Neural crest cell (in vitro differentiated cells): ENCODE results near the gene HNRNPA2B1. TPM values are rescaled to one million over a fixed set of nuclear protein-coding genes. Genes with fewer than 3 reads are reported as not detected.

Experiments
- DNase-seq: peaks from one replicate; pipeline ENCODE4 v3.0.0; 2021; ENCODE audit warnings: low read depth, mixed read lengths, low spot score
- H3K27ac Mint-ChIP-seq: one replicate; pipeline ENCODE4 v1.8.0; 2021; ENCODE audit warnings: mild to moderate bottlenecking, mixed read lengths; ENCODE audit not compliant: unreplicated experiment
- H3K27me3 Mint-ChIP-seq: 2 replicates; pipeline ENCODE4 v1.8.0; 2021; ENCODE audit warnings: low read depth, mild to moderate bottlenecking, mixed read lengths
- H3K36me3 Mint-ChIP-seq: 2 replicates; pipeline ENCODE4 v1.8.0; 2021; ENCODE audit warnings: low read depth, mild to moderate bottlenecking, mixed read lengths
- H3K4me1 Mint-ChIP-seq: 2 replicates; pipeline ENCODE4 v1.8.0; 2021; ENCODE audit warnings: mixed read lengths
- H3K4me3 Mint-ChIP-seq: one replicate; pipeline ENCODE4 v1.8.0; 2021; ENCODE audit warnings: mild to moderate bottlenecking, mixed read lengths
- H3K9me3 Mint-ChIP-seq: 2 replicates; pipeline ENCODE4 v1.8.0; 2021; ENCODE audit warnings: mixed read lengths
- total RNA-seq: library from RNA; stranded (reverse); gene quantifications from 2 replicates; pipeline ENCODE4 v1.2.1, GENCODE V29; 2021
- TF ChIP-seq, protein P1 (sequence below): fragments of 200-600 bp; sonication (generic); conservative IDR thresholded peaks from 2 replicates; pipeline ENCODE4 v1.5.0; 2021; ENCODE audit warnings: antibody characterized with exemption, mild to moderate bottlenecking

Gene HNRNPA2B1
- total RNA-seq, 1 donor from 2014 or later = 1,068 TPM

DNA sequence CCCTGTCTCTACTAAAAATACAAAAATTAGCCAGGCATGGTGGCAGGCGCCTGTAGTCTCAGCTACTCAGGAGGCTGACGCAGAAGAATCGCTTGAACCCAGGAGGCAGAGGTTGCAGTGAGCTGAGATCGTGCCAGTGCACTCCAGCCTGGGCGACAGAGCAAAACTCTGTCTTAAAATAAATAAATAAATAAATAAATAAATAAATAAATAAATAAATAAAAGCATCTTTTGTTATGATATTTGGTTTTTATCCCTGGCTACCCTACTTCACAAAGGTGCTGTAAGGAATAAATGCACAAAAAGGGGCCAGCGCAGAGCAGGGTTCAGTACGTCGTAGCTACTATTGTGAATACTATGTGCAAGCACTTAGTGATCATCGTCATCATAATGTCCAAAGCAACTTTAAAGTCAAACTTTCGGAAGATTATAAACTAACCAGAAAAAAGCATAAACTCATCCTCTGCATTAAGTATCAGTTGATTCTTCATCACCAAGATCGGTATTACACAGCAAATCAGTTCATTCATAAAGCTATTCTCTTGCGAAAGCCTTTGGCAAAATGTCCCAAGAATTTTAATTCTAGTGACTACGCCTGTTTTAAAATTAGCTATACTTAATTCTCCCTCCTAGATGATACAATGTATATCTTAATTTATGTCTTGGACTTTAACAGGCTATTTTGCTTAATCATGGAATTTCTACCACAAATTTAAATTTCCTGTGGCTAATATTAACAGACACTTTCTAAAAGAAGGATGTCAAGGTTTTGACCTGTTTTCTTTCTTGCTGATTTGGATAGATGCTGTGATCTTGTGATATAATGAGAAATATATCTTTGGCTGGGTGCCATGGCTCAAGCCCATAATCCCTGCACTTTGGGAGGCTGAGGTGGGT, 56.1 kb downstream of the HNRNPA2B1 start:
- Mint-ChIP-seq H3K4me3 (no peak overlapping the region), H3K36me3 (no peaks in the 10 kb centered on the region), H3K27me3 (no peaks in the 10 kb centered on the region), H3K9me3 (peaks cover 3% of the 10 kb centered on the region), H3K27ac (no peak overlapping the region), H3K4me1 (peaks cover 5% of the 10 kb centered on the region)
- TF ChIP-seq, protein P1, sequence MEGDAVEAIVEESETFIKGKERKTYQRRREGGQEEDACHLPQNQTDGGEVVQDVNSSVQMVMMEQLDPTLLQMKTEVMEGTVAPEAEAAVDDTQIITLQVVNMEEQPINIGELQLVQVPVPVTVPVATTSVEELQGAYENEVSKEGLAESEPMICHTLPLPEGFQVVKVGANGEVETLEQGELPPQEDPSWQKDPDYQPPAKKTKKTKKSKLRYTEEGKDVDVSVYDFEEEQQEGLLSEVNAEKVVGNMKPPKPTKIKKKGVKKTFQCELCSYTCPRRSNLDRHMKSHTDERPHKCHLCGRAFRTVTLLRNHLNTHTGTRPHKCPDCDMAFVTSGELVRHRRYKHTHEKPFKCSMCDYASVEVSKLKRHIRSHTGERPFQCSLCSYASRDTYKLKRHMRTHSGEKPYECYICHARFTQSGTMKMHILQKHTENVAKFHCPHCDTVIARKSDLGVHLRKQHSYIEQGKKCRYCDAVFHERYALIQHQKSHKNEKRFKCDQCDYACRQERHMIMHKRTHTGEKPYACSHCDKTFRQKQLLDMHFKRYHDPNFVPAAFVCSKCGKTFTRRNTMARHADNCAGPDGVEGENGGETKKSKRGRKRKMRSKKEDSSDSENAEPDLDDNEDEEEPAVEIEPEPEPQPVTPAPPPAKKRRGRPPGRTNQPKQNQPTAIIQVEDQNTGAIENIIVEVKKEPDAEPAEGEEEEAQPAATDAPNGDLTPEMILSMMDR = no peak
- DNase-seq = no peak

DNA sequence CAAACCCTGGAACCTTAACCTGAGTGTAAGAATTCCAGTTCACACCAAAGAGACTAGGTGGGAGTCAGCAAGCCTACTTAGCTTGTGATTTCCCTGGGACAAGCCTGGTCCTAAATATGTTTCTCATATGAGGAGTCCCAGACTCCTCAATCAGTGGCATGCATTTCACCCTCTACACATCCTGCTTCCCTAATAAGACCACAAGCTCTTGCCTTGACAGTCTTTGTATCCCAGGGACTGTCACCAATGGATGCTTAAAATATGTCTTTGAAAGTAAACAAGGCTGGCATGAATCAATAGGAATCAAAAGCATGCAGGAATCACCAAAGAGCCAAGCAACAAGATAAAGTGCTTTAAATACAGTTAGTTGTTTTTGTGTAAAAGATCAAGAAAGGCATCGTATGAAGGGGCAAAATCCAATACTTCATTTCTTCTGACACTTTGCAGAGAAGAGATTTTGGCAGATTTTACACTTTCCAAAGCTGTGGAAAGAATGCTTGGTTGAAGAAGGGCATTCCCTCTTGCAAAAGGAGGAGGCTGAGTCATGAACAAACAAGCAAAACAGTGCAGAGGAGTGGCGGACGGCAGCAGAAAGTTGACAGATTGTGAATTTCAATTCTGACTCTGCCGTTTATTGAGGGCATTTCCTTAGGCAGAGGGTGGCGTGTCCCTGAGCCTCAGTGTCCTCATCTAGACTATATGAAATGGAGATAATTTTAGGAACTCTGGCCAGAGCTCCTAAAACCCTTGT, 57.1 kb downstream of the HNRNPA2B1 start:
- no peak overlapping the region for H3K4me3 Mint-ChIP-seq
- TF ChIP-seq, protein P1 = no peak
- H3K27ac Mint-ChIP-seq = no peak overlapping the region
- peaks cover 3% of the 10 kb centered on the region for H3K9me3 Mint-ChIP-seq
- peaks cover 5% of the 10 kb centered on the region for H3K4me1 Mint-ChIP-seq
- H3K36me3 Mint-ChIP-seq = no peaks in the 10 kb centered on the region
- no peak for DNase-seq
- H3K27me3 Mint-ChIP-seq = no peaks in the 10 kb centered on the region

DNA sequence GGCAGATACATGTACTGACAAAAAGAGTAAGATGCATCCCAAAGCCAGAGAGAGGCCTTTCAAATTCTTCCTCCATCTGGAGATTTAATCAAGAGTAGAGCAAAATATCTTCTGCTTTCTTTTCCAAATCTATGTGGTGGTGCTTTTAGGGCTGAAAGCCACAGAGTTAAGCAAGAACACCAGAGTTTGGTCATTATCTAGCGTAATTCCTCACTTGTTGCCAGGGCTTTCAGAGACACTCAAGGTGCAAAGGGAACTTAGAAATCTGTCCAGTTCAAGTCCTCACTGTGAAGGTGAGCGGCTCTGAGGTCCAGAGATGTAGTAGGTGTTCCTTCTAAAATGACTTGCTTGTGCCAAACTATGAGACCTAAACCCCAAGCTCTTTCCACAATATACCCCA, 59.5 kb downstream of the HNRNPA2B1 start:
- Mint-ChIP-seq H3K4me3 (no peak overlapping the region), H3K27ac (no peak overlapping the region), H3K27me3 (no peaks in the 10 kb centered on the region), H3K36me3 (no peaks in the 10 kb centered on the region), H3K9me3 (peaks cover 2% of the 10 kb centered on the region), H3K4me1 (peaks cover 5% of the 10 kb centered on the region)
- no peak for DNase-seq
- TF ChIP-seq, protein P1 = no peak

DNA sequence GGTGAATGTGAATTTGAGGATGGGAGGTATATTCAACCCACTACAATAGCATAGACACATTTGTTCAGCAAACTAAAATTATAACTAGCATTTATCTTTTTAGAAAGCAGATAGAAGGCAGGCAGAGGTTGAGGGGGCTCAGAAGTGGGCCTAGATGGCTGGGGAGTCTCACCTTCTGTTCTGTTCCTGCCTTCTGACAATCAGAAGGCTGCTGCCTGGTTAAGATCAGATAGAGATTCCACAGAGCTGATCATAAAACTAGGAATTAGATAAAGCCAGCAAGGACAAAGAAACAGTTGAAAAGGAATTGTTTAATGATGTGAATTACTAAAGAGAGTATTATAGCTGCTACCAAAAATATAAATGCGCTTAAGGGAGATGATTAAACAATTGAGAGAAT, 60.2 kb downstream of the HNRNPA2B1 start:
- no peak overlapping the region for H3K27ac Mint-ChIP-seq
- no peaks in the 10 kb centered on the region for H3K36me3 Mint-ChIP-seq
- DNase-seq = no peak
- H3K4me3 Mint-ChIP-seq = no peak overlapping the region
- H3K4me1 Mint-ChIP-seq = peaks cover 5% of the 10 kb centered on the region
- TF ChIP-seq, protein P1 = no peak
- H3K9me3 Mint-ChIP-seq = no peaks in the 10 kb centered on the region
- no peaks in the 10 kb centered on the region for H3K27me3 Mint-ChIP-seq

Other genes starting within 250 kb of the HNRNPA2B1 start
- 2.4 and 3.5 TPM in 2 replicates for gene NFE2L3, start 48.5 kb downstream of the HNRNPA2B1 start, total RNA-seq
- 291 and 293 TPM in 2 replicates for gene CBX3, start 999 bp upstream of the HNRNPA2B1 start, total RNA-seq
- 5.0 and 5.4 TPM in 2 replicates for gene SNX10, start 91.1 kb upstream of the HNRNPA2B1 start, total RNA-seq